NCI-H146 treated with DMSO at 0.1 percent for 48 hours (cell line): ENCODE data around the gene MEF2A.
"Not testable (repeated sequence)": the region's sequence is repeated elsewhere in the genome, so short reads cannot be mapped to it uniquely, and the experiment has no call there.

Source experiments
- DNase-seq: peaks from one replicate; lab custom pipeline; 2025; ENCODE audit not compliant: unreplicated experiment; lab: John Stamatoyannopoulos, UW

The MEF2A gene

DNA sequence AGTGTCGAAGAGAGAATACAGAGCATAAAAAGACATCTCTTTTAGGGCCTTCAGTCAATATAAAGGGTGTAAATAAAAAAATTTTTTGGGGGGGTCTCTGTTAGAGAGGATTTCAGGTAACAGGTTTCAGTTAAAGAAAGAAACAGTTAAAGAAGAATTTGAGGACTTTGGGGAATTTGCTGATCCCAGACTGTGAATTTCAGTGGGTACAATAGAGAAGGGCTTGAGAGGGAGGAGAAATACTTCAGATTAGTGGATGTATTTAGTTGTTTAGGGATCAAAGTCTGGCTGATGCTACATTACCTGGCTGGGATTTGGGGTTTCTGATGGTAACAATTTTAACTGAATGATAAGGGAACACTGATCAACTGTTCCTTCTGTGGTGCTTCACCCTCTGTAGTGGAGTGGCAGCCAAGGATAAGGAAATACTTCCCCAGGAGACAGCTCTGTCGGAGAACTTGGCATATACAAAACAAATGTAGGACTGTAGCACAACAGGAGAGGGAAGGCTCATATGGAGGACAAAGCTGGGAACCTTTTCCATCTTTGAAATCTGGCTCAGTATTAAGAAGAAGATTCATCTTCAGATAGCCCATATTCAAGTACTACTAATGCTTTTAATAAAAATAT, 79.2 kb downstream of the MEF2A start:
- DNase-seq: no peak

- DNase-seq: no peak
Observed at GRCh38 chr15:99645543-99645935, 79.8 kb downstream of the MEF2A start.

GRCh38 chr15:99645951-99646350, 80.2 kb downstream of the MEF2A start:
- DNase-seq: no peak

- no peak for DNase-seq
Observed at GRCh38 chr15:99651023-99651807, 85.4 kb downstream of the MEF2A start.

GRCh38 chr15:99656205-99656604, 90.4 kb downstream of the MEF2A start:
- no peak for DNase-seq

GRCh38 chr15:99657996-99658395, 92.2 kb downstream of the MEF2A start:
- no peak for DNase-seq

- no peak for DNase-seq
Observed at GRCh38 chr15:99662903-99663302, 97.1 kb downstream of the MEF2A start.

DNA sequence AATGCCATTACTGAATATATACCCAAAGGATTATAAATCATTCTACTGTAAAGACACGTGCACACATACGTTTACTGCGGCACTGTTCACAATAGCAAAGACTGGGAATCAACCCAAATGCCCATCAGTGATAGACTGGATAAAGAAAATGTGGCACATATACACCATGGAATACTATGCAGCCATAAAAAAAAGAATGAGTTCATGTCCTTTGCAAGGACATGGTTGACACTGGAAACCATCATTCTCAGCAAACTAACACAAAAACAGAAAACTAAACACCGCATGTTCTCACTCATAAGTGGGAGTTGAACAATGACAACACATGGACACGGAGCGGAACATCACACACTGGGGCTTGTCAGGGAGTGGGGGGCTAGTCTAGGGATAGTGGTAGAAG, 100.3 kb downstream of the MEF2A start:
- not testable (repeated sequence) for DNase-seq

- no peak for DNase-seq
Observed at GRCh38 chr15:99668533-99669182, 102.9 kb downstream of the MEF2A start.

DNA sequence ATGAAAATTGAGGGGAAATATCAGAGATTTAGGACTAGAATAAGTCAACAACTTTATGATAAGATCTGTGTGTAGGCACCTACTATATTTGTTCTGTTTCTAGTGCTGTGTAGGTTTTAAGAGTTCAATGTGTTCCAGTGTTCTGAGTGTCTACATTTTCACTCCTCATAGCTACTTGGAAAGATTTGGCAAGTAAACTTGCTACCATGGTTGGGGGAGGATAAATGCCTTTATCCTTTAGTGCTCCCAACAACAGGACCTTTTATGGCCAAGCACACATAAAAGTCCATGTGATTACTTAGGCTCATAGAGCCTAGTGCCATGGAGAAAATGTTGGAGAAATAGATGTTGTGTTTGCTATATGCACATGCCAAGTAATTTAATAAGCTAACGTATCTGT, 103.5 kb downstream of the MEF2A start:
- DNase-seq: no peak

- DNase-seq: no peak
Observed at GRCh38 chr15:99671926-99672635, 106.3 kb downstream of the MEF2A start.

DNA sequence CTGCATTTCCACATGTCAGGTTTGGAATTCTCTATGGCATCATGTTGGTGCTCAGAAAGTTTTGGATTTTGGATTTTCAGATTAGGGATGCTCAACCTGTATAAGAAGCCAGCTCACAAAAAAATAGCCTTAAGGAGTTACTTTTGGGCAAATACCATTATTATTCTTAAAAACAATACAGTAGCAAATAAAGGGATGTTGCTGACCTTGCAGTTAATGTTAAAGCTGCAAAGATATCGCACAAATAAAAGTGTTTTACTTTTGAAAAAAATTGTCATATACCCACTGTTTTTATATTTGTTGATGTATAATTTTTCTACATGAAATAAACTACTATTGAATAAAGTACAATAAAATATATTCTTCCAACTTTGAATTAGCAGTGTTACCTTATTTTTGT, 107.3 kb downstream of the MEF2A start:
- no peak for DNase-seq

DNA sequence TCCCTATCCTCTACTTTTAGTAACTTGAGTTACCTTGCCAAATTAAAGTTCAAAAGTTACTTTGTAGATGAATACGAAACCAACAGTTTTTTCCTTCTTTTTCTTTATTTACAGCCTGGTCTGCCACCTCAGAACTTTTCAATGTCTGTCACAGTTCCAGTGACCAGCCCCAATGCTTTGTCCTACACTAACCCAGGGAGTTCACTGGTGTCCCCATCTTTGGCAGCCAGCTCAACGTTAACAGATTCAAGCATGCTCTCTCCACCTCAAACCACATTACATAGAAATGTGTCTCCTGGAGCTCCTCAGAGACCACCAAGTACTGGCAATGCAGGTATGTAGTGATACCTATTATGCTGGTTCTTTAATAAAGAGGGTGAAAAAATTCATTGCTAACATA, 108.5 kb downstream of the MEF2A start:
- no peak for DNase-seq

DNA sequence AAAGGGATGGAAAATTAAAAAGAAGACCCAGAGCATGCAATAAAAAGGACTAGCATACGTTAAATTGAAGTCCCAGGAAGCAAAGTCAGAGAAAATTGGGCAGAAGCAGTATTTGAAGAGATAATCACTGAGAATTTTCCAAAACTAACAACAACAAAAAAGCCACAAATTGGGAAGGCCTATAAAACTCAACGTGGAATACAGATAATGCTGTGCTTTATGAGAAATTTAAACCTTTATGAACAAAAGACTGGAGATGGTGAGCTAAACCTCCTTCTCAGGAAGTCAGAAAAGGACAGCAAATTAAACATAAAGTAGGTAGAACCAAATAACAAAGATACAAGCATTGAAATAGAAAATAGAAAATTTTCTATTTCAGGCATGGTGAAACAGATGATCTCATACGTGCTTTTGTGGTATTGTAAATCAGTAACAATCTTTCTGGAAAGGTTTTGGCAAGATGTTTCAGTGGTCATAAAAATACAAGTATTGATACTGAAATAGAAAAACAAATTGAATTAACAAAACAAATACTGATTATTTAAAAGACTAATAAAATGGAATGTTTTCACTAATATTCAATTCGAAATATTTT, 111.9 kb downstream of the MEF2A start:
- DNase-seq: no peak

DNA sequence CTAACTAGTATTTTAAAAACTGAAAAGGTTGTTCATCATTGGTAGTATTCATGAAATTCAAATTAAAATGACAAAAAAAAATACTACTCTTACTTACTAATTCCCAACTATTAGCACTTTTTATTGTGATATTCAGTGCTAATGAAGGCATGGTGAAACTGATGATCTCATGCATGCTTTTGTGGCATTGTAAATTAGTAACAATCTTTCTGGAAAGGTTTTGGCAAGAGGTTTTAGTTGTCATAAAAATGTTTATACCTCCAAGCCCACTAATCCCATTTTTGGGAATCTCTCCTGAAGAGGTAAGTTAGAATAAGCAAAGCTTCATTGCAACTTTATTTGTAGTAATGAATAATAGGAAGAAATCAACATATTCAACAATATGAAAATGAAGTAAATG, 114.5 kb downstream of the MEF2A start:
- no peak for DNase-seq

GRCh38 chr15:99681990-99682389, 116.2 kb downstream of the MEF2A start:
- no peak for DNase-seq

DNA sequence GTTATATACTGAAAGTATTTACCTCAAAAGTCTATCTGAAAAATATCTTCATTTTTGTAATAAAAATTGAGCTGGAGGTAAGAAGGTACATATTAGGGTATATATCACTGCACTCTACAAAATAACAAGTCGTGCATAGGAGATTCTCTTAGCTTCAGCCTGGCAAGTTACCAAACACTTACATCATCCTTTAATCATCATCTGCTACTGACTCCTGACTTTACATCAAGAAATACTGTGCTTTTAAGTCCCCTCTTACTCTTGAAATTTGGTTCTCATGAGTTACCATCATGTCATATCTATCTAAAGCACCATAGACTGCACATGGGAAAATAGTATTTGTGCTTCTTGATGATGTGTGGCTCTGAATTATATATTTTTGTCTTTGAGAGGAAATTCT, 116.7 kb downstream of the MEF2A start:
- DNase-seq: no peak

- no peak for DNase-seq
Observed at GRCh38 chr15:99683000-99683670, 117.4 kb downstream of the MEF2A start.

GRCh38 chr15:99686290-99686689, 120.5 kb downstream of the MEF2A start:
- DNase-seq: no peak

DNA sequence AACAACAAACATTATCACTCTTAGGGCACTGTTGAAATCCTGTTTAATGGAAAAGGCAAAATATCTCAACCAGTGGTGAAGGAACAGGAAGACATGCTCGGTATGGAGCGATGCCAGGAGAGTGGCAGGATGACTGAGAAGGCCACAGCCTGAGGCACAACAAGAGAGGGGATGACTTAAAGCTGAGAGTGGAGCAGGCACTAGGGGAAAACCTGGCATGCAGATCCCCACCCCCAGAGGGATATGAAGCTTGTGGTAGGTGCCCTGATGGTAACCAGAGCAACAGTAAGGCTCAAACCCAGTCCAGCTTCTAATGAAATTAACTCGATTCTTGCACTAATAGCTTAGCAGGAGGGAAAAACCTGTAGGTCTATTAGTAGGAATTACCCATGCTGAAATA, 127.0 kb downstream of the MEF2A start:
- no peak for DNase-seq

DNA sequence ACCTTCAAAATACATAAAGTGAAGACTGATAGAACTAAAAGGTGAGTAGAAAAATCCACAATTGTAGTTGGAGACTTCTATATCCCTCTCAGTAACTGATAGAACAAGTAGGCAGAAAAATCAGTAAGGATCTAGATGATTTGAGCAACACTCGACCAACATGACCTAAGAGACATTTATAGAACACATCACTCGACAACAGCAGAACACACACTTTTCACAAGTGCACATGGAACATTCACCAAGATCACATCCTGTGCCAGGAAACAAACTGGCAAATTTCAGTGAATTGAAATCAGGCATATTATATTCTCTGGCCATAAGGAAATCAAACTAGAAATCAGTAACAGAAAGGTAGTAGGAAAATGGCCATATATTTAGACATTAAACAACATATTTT, 130.3 kb downstream of the MEF2A start:
- no peak for DNase-seq
